Kidney tubule cell (primary cell): Measurements from ENCODE around the gene SIAH3.

Experiments used
- DNase-seq: peaks from one replicate; pipeline ENCODE4 v3.0.0-alpha.2; 2018; ENCODE audit warnings: low spot score

Gene SIAH3

GRCh38 chr13:45820106-45820838 is 31.3 kb downstream of the SIAH3 start:
- no peak for DNase-seq

GRCh38 chr13:45817833-45818232 is 33.7 kb downstream of the SIAH3 start:
- no peak for DNase-seq

GRCh38 chr13:45816427-45816826 is 35.1 kb downstream of the SIAH3 start:
- DNase-seq = no peak

- DNase-seq = no peak
These were observed 38.7 kb downstream of the SIAH3 start for GRCh38 chr13:45812695-45813372.

GRCh38 chr13:45811891-45812694 is 39.5 kb downstream of the SIAH3 start:
- peak; percentile 9 for DNase-seq

- DNase-seq = no peak
These were observed 41.7 kb downstream of the SIAH3 start for GRCh38 chr13:45809801-45810394.

GRCh38 chr13:45808925-45809324 is 42.6 kb downstream of the SIAH3 start:
- DNase-seq = no peak

GRCh38 chr13:45807520-45808099 is 43.9 kb downstream of the SIAH3 start:
- DNase-seq = peak; percentile 76

- DNase-seq = no peak
These were observed 51.1 kb downstream of the SIAH3 start for GRCh38 chr13:45800485-45800884.

GRCh38 chr13:45799451-45799850 is 52.1 kb downstream of the SIAH3 start:
- DNase-seq = no peak

GRCh38 chr13:45798851-45799250 is 52.7 kb downstream of the SIAH3 start:
- no peak for DNase-seq

- DNase-seq = no peak
These were observed 54.9 kb downstream of the SIAH3 start for GRCh38 chr13:45796426-45797235.

- DNase-seq = peak; percentile 47
These were observed 58.7 kb downstream of the SIAH3 start for GRCh38 chr13:45792827-45793303.

GRCh38 chr13:45788011-45788410 is 63.5 kb downstream of the SIAH3 start:
- no peak for DNase-seq

GRCh38 chr13:45787346-45787745 is 64.2 kb downstream of the SIAH3 start:
- DNase-seq = no peak

GRCh38 chr13:45786293-45786920 is 65.1 kb downstream of the SIAH3 start:
- DNase-seq = peak; percentile 33

GRCh38 chr13:45784755-45785675 is 66.5 kb downstream of the SIAH3 start:
- peak; percentile 57 for DNase-seq

GRCh38 chr13:45783346-45784043 is 68.1 kb downstream of the SIAH3 start:
- DNase-seq = no peak
